Stomach smooth muscle (tissue), 2 donors: ENCODE data around the gene WNT8B.

Experiments used
- H3K27ac ChIP-seq: one replicate; pipeline ENCODE4 v1.7.0; 2013; ENCODE audit warnings: mild to moderate bottlenecking, low read length, inconsistent platforms
- H3K27me3 ChIP-seq, 2 donors: one replicate each; pipeline ENCODE4 v1.7.0; 2013; ENCODE audit warnings: low read length in 2 of 2; ENCODE audit not compliant: insufficient read depth in 2 of 2, control insufficient read depth in 1 of 2
- H3K36me3 ChIP-seq, 2 donors: one replicate each; pipeline ENCODE4 v1.7.0; 2013; ENCODE audit warnings: low read length in 2 of 2; ENCODE audit not compliant: control insufficient read depth in 2 of 2, insufficient read depth in 2 of 2
- H3K4me1 ChIP-seq: one replicate; pipeline ENCODE4 v1.7.0; 2013; ENCODE audit warnings: low read length; ENCODE audit not compliant: control insufficient read depth, insufficient read depth
- H3K4me3 ChIP-seq, 2 donors: one replicate each; pipeline ENCODE4 v1.7.0; 2013; ENCODE audit warnings: low read length in 2 of 2
- H3K9ac ChIP-seq, 2 donors: one replicate each; pipeline ENCODE4 v1.7.0; 2013; ENCODE audit warnings: low read length in 2 of 2, mild to moderate bottlenecking in 1 of 2
- H3K9me3 ChIP-seq, 2 donors: one replicate each; pipeline ENCODE4 v1.7.0; 2013; ENCODE audit warnings: low read length in 2 of 2; ENCODE audit not compliant: control insufficient read depth in 2 of 2
- donor health status: healthy.
- donor health status: Pancreatic carcinoma.

The WNT8B gene

GRCh38 chr10:100504096-100504495 lies 41.3 kb downstream of the WNT8B start:
- no peak overlapping the region for H3K9ac ChIP-seq
- H3K4me1 ChIP-seq = no peaks in the 10 kb centered on the region
- H3K9me3 ChIP-seq = no peaks in the 10 kb centered on the region
- H3K36me3 ChIP-seq = peaks cover 38 to 53% of the 10 kb centered on the region in 2 donors
- no peak overlapping the region for H3K4me3 ChIP-seq
- no peaks in the 10 kb centered on the region for H3K27me3 ChIP-seq
- H3K27ac ChIP-seq = no peak overlapping the region

- no peaks in the 10 kb centered on the region for H3K4me1 ChIP-seq
- H3K9me3 ChIP-seq = no peaks in the 10 kb centered on the region
- H3K27me3 ChIP-seq = no peaks in the 10 kb centered on the region
- H3K9ac ChIP-seq = no peak overlapping the region
- H3K4me3 ChIP-seq = no peak overlapping the region
- H3K27ac ChIP-seq = no peak overlapping the region
- peaks cover 27 to 45% of the 10 kb centered on the region in 2 donors for H3K36me3 ChIP-seq
These were observed 42.4 kb downstream of the WNT8B start for GRCh38 chr10:100505164-100505563.

- Histone ChIP-seq H3K36me3 (peaks cover 29 to 42% of the 10 kb centered on the region in 2 donors), H3K27ac (no peak overlapping the region), H3K27me3 (no peaks in the 10 kb centered on the region), H3K4me1 (no peaks in the 10 kb centered on the region), H3K4me3 (no peak overlapping the region), H3K9me3 (no peaks in the 10 kb centered on the region), H3K9ac (no peak overlapping the region)
These were observed 44.0 kb downstream of the WNT8B start for GRCh38 chr10:100506596-100507356.

GRCh38 chr10:100507357-100507732 lies 44.5 kb downstream of the WNT8B start:
- Histone ChIP-seq H3K27me3 (no peaks in the 10 kb centered on the region), H3K4me3 (no peak overlapping the region), H3K9me3 (no peaks in the 10 kb centered on the region), H3K9ac (no peak overlapping the region), H3K27ac (no peak overlapping the region), H3K4me1 (no peaks in the 10 kb centered on the region), H3K36me3 (peaks cover 25 to 36% of the 10 kb centered on the region in 2 donors)

GRCh38 chr10:100508266-100508665 lies 45.5 kb downstream of the WNT8B start:
- Histone ChIP-seq H3K36me3 (peaks cover 29 to 36% of the 10 kb centered on the region in 2 donors), H3K9ac (no peak overlapping the region), H3K27ac (no peak overlapping the region), H3K4me3 (no peak overlapping the region), H3K9me3 (no peaks in the 10 kb centered on the region), H3K4me1 (no peaks in the 10 kb centered on the region), H3K27me3 (no peaks in the 10 kb centered on the region)

- Histone ChIP-seq H3K27ac (no peak overlapping the region), H3K36me3 (peaks cover 29 to 36% of the 10 kb centered on the region in 2 donors), H3K27me3 (no peaks in the 10 kb centered on the region), H3K4me1 (no peaks in the 10 kb centered on the region), H3K4me3 (no peak overlapping the region), H3K9ac (no peak overlapping the region), H3K9me3 (no peaks in the 10 kb centered on the region)
These were observed 45.9 kb downstream of the WNT8B start for GRCh38 chr10:100508691-100509150.

GRCh38 chr10:100509241-100509840 lies 46.5 kb downstream of the WNT8B start:
- no peak overlapping the region for H3K9ac ChIP-seq
- H3K36me3 ChIP-seq = peaks cover 29 to 36% of the 10 kb centered on the region in 2 donors
- no peak overlapping the region for H3K27ac ChIP-seq
- no peaks in the 10 kb centered on the region for H3K4me1 ChIP-seq
- no peaks in the 10 kb centered on the region for H3K9me3 ChIP-seq
- H3K27me3 ChIP-seq = no peaks in the 10 kb centered on the region
- no peak overlapping the region for H3K4me3 ChIP-seq

- no peak overlapping the region for H3K9ac ChIP-seq
- H3K36me3 ChIP-seq = peaks cover 23 to 29% of the 10 kb centered on the region in 2 donors
- no peaks in the 10 kb centered on the region for H3K27me3 ChIP-seq
- no peak overlapping the region for H3K4me3 ChIP-seq
- H3K4me1 ChIP-seq = no peaks in the 10 kb centered on the region
- H3K27ac ChIP-seq = no peak overlapping the region
- H3K9me3 ChIP-seq = no peaks in the 10 kb centered on the region
These were observed 47.9 kb downstream of the WNT8B start for GRCh38 chr10:100510533-100511308.

GRCh38 chr10:100515612-100516011 lies 52.8 kb downstream of the WNT8B start:
- H3K36me3 ChIP-seq = peaks cover 12 to 19% of the 10 kb centered on the region in 2 donors

GRCh38 chr10:100516847-100517246 lies 54.0 kb downstream of the WNT8B start:
- H3K27ac ChIP-seq = no peak overlapping the region
- H3K36me3 ChIP-seq = peaks cover 9 to 12% of the 10 kb centered on the region in 2 donors
- H3K9me3 ChIP-seq = no peaks in the 10 kb centered on the region
- H3K9ac ChIP-seq = no peak overlapping the region
- peaks cover 12% of the 10 kb centered on the region for H3K4me1 ChIP-seq
- H3K4me3 ChIP-seq = no peak overlapping the region
- H3K27me3 ChIP-seq = no peaks in the 10 kb centered on the region

More at GRCh38 chr10:100515612-100516011, 52.8 kb downstream of the WNT8B start:
- Histone ChIP-seq H3K27ac (no peak overlapping the region), H3K4me1 (peaks cover 12% of the 10 kb centered on the region), H3K9ac (no peak overlapping the region), H3K27me3 (no peaks in the 10 kb centered on the region), H3K9me3 (no peaks in the 10 kb centered on the region), H3K4me3 (no peak overlapping the region)
